SW 1271 (cell line): ENCODE data around the gene DIDO1.

ENCODE experiments used
- DNase-seq, 2 experiments: peaks; one replicate each; lab custom pipeline; 2025; lab: John Stamatoyannopoulos, UW

Gene DIDO1

GRCh38 chr20:62834967-62835730 lies 91.2 kb downstream of the DIDO1 start:
- no peak for DNase-seq

- DNase-seq, result no peak
Measured at GRCh38 chr20:62832951-62833391, 93.3 kb downstream of the DIDO1 start.

DNA sequence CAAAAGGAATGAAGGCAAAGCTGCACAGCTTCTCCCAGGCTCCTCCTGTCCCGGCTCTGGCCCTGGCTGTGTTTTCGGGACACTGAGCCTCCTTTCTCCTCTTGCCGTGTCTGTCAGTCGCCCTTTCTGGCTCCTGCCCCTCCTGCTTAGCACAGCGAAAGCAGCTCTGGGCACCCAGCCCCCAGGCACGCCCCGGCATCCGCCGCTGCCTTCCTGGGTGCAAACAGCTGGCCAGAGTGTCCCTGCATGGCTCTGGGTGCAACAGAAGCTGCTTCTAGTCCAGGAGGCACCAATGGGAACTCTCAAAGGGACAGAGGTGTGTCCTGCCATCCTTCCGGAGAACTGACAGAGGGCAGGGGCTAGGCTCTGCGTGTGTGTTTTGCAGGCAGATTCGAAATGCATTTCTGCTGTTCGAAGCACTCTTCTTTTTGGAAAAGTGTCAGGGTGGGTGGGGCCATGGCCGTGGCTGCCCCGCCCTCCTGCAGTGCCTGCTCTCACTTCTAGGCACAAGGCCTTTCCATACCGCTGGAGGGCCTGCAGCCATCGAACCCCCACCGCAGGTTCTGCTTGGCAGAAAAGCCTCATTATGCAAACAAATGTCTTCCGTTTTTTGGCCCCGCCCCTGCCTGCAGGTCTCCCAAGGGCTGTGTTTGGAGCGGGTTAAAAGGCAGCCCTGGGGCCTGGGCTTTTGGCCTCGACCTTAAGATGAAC lies 93.9 kb downstream of the DIDO1 start:
- DNase-seq, result no peak

DNA sequence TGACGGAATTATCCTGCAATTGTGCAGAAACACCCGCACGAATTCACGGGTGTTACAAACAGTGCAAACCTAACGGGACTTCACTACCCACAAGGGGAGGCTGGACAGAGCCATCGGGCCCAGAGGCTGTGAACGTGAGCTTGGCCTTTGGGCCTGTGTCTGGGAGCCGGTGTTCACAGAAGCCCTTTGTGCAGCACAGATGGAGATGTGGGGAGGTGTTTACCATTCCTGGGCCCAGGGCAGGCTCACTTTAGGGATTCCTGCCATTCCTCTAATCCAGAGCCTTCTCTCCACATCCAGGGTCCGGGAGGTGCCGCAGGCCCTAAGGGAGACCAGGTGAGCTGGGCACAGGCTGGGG lies 94.5 kb downstream of the DIDO1 start:
- DNase-seq, result no peak

GRCh38 chr20:62831361-62831788 lies 94.9 kb downstream of the DIDO1 start:
- DNase-seq, result no peak

DNA sequence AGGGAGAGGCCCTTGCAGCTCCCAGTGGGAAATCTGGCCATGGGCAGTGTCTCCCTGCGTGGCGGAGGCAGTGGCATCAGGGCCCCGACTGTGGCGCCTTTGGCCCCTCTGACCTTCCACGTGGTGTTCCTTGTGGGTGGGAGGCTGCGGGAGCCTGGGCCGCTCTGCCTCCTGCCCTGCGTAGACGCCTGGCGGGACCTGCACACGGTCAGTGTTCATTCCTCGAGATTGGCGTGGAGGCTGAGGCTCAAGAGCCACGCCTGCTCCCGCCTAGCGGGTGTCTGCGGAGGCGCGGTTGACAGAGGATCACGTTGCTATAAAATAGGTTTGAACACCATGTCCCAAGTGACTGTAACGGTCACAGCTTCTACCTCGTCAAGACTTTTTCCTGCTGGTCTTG lies 95.5 kb downstream of the DIDO1 start:
- no peak for DNase-seq

DNA sequence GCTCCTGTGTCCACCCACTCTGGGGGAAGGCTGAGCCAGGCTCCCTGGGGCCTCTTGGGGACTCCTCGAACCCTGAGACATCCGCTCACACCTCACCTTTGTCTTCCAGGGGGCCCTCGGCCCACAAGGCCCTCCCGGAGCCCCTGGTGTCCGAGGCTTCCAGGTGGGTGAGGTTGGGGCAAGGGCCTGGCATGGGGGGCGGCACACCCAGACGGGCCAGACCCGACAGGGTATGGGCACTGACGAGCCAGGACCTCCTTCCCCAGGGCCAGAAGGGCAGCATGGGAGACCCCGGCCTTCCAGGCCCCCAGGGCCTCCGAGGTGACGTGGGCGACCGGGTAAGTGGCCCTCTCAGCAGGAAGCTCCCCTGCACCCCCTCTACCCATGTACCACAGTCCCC lies 96.1 kb downstream of the DIDO1 start:
- DNase-seq, result no peak

GRCh38 chr20:62829231-62830230 lies 96.8 kb downstream of the DIDO1 start:
- no peak for DNase-seq

GRCh38 chr20:62828511-62829230 lies 97.6 kb downstream of the DIDO1 start:
- DNase-seq, result no peak

- no peak for DNase-seq
Measured at GRCh38 chr20:62828051-62828450, 98.3 kb downstream of the DIDO1 start.
